ENCODE results near the gene BRIP1.
"Not testable (repeated sequence)": the region's sequence is repeated elsewhere in the genome, so short reads cannot be mapped to it uniquely, and the experiment has no call there.

Gene BRIP1

DNA sequence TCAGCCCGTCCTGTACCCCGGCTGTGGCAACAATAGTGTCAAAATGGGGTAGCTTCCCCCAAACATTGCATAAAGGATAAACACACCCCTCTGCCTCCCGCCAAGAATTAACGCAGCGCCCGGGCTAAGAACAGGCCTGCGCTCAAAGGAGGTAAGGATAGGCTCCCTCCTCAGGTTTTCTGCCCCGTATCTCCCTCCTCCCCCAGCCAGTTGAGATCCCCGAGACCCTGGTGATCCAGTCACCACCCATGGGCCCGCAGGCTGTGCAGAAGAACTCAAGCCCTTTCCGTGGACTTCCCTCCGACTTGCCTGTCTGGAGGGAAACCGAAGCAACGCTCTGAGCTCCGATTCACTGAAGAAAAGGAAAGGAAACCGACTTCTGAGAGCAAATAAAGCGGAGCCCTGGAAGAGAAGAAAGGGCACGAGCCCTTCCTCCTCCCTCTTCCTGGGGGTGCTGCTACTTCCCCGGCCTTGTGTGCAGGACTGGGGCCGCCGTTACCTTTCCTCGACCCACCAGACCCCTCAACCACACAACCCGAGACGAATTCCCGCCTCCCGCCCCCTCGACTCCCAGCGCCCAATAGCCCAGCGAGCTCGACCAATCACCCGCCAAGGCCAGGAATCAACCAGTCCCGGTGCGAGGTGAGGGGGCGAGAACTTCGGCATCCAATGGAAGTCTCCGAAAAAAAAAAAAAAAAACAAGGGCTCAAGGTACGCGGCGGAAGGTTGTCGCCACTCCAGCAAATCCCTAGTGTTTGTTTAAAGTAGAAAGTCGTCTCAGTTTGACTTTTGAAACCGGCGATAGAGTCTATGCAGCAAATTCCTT lies at the start of gene BRIP1:
TSS of gene BRIP1 (minus strand) at position 554 of the 826 bp plus-strand sequence. CDS start 1,989 bp downstream, outside the sequence.
- Histone ChIP-seq H3K4me3 (ENCODE audit: low read depth, low read length) (peak within 1 kb of the TSS; percentile 94), H3K36me3 (ENCODE audit: control insufficient read depth, insufficient read depth, low read length) (peaks cover 40% of the 10 kb centered on the region), H3K4me1 (ENCODE audit: control insufficient read depth, insufficient read depth, low read length) (peaks cover 13% of the 10 kb centered on the region; the same call in 1 of the 2 replicates), H3K27ac (ENCODE audit: low read depth, low read length) (peak within 1 kb of the TSS; percentile 97), H3K9me3 (ENCODE audit: control insufficient read depth, insufficient read depth, low read length) (no peaks in the 10 kb centered on the region), H3K27me3 (ENCODE audit: control insufficient read depth, insufficient read depth, low read length) (no peaks in the 10 kb centered on the region), H3K9ac (ENCODE audit: low read depth, low read length) (peak within 1 kb of the TSS; percentile 94)

DNA sequence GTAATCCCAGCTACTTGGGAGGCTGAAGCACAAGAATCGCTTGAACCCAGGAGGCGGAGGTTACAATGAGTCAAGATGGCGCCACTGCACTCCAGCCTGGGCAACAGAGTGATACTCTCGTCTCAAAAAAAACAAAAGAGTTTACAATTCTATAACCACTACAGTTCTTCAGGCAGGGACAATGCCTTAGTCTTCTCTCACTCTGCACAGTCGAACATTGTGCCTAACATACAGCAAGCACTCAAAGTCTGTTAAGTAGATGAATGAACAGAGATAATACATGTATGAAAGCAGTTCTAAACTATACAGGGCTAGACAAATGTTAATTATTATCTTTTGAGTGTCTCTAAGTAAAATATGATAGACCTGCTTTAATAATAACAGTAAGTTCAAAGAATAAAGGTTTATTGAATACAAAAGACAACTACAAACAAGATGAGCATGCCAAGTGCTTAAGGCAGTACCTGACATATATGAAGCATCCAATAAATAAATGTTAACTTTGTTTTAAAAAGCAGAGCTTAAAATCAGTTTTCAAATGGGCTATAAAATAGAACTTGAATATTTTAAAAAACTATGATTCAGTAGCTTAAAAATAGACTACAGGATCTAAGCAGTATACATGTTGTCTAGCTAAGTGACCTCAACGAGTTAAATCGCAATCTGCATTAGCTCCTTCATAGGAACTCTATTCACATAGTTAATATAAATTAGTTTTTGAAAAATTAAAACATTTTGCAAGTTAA lies 45.1 kb upstream of the BRIP1 start:
- H3K9me3 ChIP-seq (ENCODE audit: control insufficient read depth, insufficient read depth, low read length), result no peaks in the 10 kb centered on the region
- H3K4me1 ChIP-seq (ENCODE audit: control insufficient read depth, insufficient read depth, low read length), result no peaks in the 10 kb centered on the region
- no peak overlapping the region for H3K9ac ChIP-seq (ENCODE audit: low read depth, low read length)
- H3K4me3 ChIP-seq (ENCODE audit: low read depth, low read length), result no peak overlapping the region
- peaks cover 68% of the 10 kb centered on the region for H3K36me3 ChIP-seq (ENCODE audit: control insufficient read depth, insufficient read depth, low read length)
- H3K27ac ChIP-seq (ENCODE audit: low read depth, low read length), result no peak overlapping the region
- no peaks in the 10 kb centered on the region for H3K27me3 ChIP-seq (ENCODE audit: control insufficient read depth, insufficient read depth, low read length)

DNA sequence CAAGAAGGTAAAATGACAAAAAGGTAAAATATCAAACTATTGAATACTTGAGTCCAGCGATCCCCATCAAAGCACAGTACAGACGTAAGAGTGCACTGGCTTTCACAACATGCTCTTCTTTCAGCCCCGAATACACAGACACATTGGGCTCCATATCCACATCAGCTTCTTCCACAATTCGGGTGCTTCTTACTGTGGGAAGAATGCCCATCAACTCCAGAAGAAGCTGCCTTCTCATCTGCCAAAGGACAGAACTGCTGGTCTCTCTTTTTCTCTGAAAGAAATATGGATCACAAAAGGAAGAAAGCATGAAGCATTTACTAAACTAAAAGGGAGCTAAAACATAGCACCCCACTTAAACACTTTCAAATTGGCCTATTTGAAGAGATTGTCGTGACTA lies 44.0 kb upstream of the BRIP1 start:
- H3K36me3 ChIP-seq (ENCODE audit: control insufficient read depth, insufficient read depth, low read length), result peaks cover 75% of the 10 kb centered on the region
- H3K4me3 ChIP-seq (ENCODE audit: low read depth, low read length), result no peak overlapping the region
- no peak overlapping the region for H3K27ac ChIP-seq (ENCODE audit: low read depth, low read length)
- no peak overlapping the region for H3K9ac ChIP-seq (ENCODE audit: low read depth, low read length)
- no peaks in the 10 kb centered on the region for H3K27me3 ChIP-seq (ENCODE audit: control insufficient read depth, insufficient read depth, low read length)
- no peaks in the 10 kb centered on the region for H3K9me3 ChIP-seq (ENCODE audit: control insufficient read depth, insufficient read depth, low read length)
- H3K4me1 ChIP-seq (ENCODE audit: control insufficient read depth, insufficient read depth, low read length), result no peaks in the 10 kb centered on the region

DNA sequence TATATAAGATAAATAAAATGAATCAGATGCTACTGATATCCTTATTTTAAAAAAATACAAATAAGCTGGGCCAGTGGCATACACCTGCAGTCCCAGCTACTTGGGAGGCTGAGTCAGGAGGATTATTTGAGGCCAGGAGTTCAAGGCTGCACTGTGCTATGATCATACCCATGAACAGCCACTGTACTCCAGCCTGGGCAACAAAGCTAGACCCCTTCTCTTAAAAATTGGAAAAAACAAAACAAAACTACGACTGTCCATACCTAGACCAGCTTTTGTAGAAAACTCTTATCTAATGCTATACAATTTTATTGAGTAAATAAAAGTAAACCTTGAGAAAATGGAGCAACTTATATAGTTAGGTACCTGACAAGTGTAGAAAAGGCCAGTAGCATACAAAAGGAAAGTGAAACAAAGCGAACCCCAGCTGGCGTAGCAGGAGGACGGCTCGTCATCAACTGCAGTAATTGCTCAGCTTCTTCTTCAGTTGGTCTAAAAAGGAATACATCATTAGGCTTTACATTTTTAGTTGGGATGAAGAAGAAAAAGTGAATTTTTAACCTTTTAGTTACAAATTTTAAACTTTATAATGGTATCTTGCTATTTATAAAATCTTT lies 40.9 kb upstream of the BRIP1 start:
- Histone ChIP-seq H3K27me3 (ENCODE audit: control insufficient read depth, insufficient read depth, low read length) (no peaks in the 10 kb centered on the region), H3K9me3 (ENCODE audit: control insufficient read depth, insufficient read depth, low read length) (no peaks in the 10 kb centered on the region), H3K9ac (ENCODE audit: low read depth, low read length) (no peak overlapping the region), H3K27ac (ENCODE audit: low read depth, low read length) (no peak overlapping the region), H3K4me1 (ENCODE audit: control insufficient read depth, insufficient read depth, low read length) (no peaks in the 10 kb centered on the region), H3K4me3 (ENCODE audit: low read depth, low read length) (no peak overlapping the region), H3K36me3 (ENCODE audit: control insufficient read depth, insufficient read depth, low read length) (peaks cover 68% of the 10 kb centered on the region)

DNA sequence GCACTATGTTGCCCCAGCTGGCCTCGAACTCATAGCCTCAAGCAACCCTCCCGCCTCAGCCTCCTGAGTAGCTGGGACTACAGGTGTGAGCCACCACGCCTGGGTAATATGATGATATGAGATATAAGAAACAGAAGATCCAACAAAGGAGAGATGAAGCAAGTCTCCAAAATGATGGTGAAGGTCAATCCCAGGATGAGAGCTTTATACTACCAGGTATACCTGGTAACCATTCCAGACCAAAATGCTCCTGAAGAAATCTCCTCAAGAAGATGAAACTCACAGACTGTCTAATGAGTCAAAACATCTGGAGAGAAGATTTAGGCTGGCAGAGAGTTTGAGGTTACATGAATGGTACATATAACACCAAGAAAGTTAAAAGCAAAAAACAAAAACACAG lies 39.9 kb upstream of the BRIP1 start:
- Histone ChIP-seq H3K9me3 (ENCODE audit: control insufficient read depth, insufficient read depth, low read length) (no peaks in the 10 kb centered on the region), H3K9ac (ENCODE audit: low read depth, low read length) (no peak overlapping the region), H3K4me3 (ENCODE audit: low read depth, low read length) (no peak overlapping the region), H3K36me3 (ENCODE audit: control insufficient read depth, insufficient read depth, low read length) (peaks cover 65% of the 10 kb centered on the region), H3K27me3 (ENCODE audit: control insufficient read depth, insufficient read depth, low read length) (no peaks in the 10 kb centered on the region), H3K4me1 (ENCODE audit: control insufficient read depth, insufficient read depth, low read length) (no peaks in the 10 kb centered on the region), H3K27ac (ENCODE audit: low read depth, low read length) (no peak overlapping the region)

DNA sequence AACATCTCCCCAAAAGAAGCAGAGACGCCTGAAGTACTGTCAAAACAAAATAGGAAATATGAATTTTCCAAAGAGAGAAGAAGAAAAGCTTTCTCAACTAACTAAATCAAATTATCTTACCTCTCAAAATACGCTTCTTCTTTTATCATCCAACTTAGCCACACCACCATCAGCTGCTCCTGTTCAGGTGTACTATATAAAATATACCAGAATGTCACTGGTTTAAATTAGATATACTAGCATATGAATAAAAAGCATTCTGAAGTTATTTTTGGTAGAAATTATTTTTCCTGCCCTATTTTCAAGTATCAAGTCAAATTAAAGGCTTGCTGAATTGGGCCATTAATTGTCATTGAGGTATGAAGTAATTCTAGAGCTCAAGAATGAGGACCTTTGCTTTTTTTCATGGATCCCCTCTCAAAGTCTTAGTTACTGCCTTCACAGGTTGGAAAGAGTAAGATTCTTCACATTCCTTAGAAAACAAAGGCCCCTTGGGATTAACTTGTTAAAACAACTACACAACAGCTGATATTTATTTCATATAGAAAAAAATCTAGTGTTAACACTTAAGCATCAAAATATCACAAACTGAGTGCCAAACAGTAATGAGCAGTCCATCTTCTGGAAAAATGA lies 34.3 kb upstream of the BRIP1 start:
- Histone ChIP-seq H3K36me3 (ENCODE audit: control insufficient read depth, insufficient read depth, low read length) (peaks cover 71% of the 10 kb centered on the region), H3K27ac (ENCODE audit: low read depth, low read length) (peak overlapping the region; percentile 40), H3K4me1 (ENCODE audit: control insufficient read depth, insufficient read depth, low read length) (peaks cover 9% of the 10 kb centered on the region)

DNA sequence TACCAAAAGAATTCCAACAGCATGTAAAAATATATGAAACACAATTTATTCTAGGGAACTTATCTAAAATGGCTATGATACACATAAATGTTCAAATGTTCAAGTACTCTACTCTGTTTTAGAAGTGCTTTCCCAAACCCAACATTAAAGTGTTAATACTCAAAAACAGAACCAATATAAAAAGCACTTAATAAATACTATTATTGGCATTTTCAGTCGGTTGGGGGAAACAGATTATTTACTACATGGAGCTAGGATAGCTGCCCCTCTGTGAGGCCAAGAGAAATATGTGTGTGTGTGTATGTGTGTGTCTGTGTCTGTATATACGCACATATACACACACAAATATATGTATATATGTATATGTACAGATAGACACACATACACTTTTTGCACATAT lies 32.1 kb upstream of the BRIP1 start:
- Histone ChIP-seq H3K27me3 (ENCODE audit: control insufficient read depth, insufficient read depth, low read length) (no peaks in the 10 kb centered on the region), H3K9me3 (ENCODE audit: control insufficient read depth, insufficient read depth, low read length) (no peaks in the 10 kb centered on the region), H3K36me3 (ENCODE audit: control insufficient read depth, insufficient read depth, low read length) (peaks cover 70% of the 10 kb centered on the region), H3K27ac (ENCODE audit: low read depth, low read length) (no peak overlapping the region), H3K4me3 (ENCODE audit: low read depth, low read length) (no peak overlapping the region), H3K4me1 (ENCODE audit: control insufficient read depth, insufficient read depth, low read length) (peaks cover 9% of the 10 kb centered on the region), H3K9ac (ENCODE audit: low read depth, low read length) (no peak overlapping the region)

More for the DNA sequence above, 34.3 kb upstream of the BRIP1 start:
- Histone ChIP-seq H3K4me3 (ENCODE audit: low read depth, low read length) (no peak overlapping the region), H3K27me3 (ENCODE audit: control insufficient read depth, insufficient read depth, low read length) (no peaks in the 10 kb centered on the region), H3K9ac (ENCODE audit: low read depth, low read length) (no peak overlapping the region), H3K9me3 (ENCODE audit: control insufficient read depth, insufficient read depth, low read length) (no peaks in the 10 kb centered on the region)

DNA sequence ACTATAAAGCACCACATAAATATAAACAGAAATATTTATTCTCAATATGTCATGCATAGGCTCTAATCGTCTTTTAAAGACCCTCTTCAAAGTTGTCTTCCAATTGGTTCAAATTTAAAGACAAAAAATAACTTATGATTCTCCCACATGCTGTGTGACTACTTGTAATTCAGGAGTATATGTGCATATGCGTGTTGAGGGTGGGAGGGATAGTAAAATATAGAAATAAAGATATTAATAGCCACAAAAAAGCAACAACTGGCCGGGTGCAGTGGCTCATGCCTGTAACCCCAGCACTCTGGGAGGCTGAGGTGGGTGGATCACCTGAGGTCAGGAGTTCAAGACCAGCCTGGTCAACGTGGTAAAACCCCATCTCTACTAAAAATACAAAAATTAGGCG lies 31.0 kb upstream of the BRIP1 start:
- not testable (repeated sequence) for H3K4me1 ChIP-seq (ENCODE audit: control insufficient read depth, insufficient read depth, low read length); H3K9me3 ChIP-seq (ENCODE audit: control insufficient read depth, insufficient read depth, low read length); H3K9ac ChIP-seq (ENCODE audit: low read depth, low read length); H3K27ac ChIP-seq (ENCODE audit: low read depth, low read length); H3K4me3 ChIP-seq (ENCODE audit: low read depth, low read length); H3K27me3 ChIP-seq (ENCODE audit: control insufficient read depth, insufficient read depth, low read length)
- H3K36me3 ChIP-seq (ENCODE audit: control insufficient read depth, insufficient read depth, low read length), result peaks cover 73% of the 10 kb centered on the region

DNA sequence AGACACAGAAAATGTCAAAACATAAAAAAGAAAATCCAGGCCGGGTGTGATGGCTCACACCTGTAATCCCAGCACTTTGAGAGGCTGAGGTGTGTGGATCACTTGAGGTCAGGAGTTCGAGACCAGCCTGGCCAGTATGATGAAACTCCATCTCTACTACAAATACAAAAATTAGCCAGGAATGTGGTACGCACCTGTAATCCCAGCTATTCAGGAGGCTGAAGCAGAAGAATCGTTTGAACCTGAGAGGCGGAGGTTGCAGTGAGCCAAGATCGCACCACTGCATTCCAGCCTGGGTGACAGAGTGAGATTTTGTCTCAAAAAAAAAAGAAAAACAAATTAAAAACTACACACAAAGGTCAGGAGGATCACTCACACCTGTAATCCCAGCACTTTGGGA lies 24.4 kb upstream of the BRIP1 start:
- peaks cover 76% of the 10 kb centered on the region for H3K36me3 ChIP-seq (ENCODE audit: control insufficient read depth, insufficient read depth, low read length)
- H3K9ac ChIP-seq (ENCODE audit: low read depth, low read length); H3K4me3 ChIP-seq (ENCODE audit: low read depth, low read length); H3K27ac ChIP-seq (ENCODE audit: low read depth, low read length); H3K4me1 ChIP-seq (ENCODE audit: control insufficient read depth, insufficient read depth, low read length); H3K27me3 ChIP-seq (ENCODE audit: control insufficient read depth, insufficient read depth, low read length); H3K9me3 ChIP-seq (ENCODE audit: control insufficient read depth, insufficient read depth, low read length): not testable (repeated sequence)

DNA sequence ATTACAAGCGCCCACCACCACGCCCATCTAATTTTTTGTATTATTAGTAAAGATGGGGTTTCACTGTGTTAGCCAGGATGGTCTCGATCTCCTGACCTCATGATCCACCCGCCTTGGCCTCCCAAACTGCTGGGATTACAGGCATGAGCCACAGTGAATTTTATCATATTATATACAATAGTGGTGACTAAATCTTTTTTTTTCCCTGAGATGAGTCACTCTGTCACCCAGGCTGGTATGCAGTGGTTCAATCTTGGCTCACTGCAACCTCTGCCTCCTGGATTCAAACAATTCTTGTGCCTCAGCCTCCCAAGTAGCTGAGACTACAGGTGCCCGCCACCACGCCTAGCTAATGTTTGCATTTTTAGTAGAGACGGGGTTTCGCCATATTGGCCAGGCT lies 22.5 kb upstream of the BRIP1 start:
- not testable (repeated sequence) for H3K4me3 ChIP-seq (ENCODE audit: low read depth, low read length); H3K9me3 ChIP-seq (ENCODE audit: control insufficient read depth, insufficient read depth, low read length); H3K9ac ChIP-seq (ENCODE audit: low read depth, low read length); H3K4me1 ChIP-seq (ENCODE audit: control insufficient read depth, insufficient read depth, low read length); H3K27me3 ChIP-seq (ENCODE audit: control insufficient read depth, insufficient read depth, low read length); H3K27ac ChIP-seq (ENCODE audit: low read depth, low read length)
- peaks cover 77% of the 10 kb centered on the region for H3K36me3 ChIP-seq (ENCODE audit: control insufficient read depth, insufficient read depth, low read length)

Data from HUES48 (cell line).